CMK (cell line): ENCODE results near the gene CEND1.

Experiments
- DNase-seq: peaks from one replicate; pipeline ENCODE4 v3.0.0-alpha.2; 2010; ENCODE audit warnings: low read depth

CEND1 gene

GRCh38 chr11:789943-790342, at the start of gene CEND1:
Gene CEND1 (minus strand): TSS chr11:790090. CDS start chr11:788576, 1,514 bp downstream.
- DNase-seq: no peak

DNA sequence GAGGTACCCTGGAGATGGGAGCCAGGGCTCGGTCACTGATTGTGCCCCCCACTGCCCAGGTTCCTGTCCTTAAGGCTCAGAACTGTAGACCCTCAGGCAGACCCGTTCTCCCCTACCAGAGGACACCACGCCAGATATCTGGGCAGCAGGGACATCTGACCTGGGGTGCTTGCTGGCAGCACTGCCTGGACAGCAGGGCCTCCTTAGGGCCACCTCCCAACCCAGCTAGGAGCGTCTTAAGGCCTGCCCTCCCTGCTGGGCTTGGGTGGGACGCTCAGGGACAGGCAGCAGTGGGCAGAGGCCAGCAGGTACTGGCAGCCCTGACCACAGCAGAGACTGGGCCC, 49.4 kb upstream of the CEND1 start:
- no peak for DNase-seq

DNA sequence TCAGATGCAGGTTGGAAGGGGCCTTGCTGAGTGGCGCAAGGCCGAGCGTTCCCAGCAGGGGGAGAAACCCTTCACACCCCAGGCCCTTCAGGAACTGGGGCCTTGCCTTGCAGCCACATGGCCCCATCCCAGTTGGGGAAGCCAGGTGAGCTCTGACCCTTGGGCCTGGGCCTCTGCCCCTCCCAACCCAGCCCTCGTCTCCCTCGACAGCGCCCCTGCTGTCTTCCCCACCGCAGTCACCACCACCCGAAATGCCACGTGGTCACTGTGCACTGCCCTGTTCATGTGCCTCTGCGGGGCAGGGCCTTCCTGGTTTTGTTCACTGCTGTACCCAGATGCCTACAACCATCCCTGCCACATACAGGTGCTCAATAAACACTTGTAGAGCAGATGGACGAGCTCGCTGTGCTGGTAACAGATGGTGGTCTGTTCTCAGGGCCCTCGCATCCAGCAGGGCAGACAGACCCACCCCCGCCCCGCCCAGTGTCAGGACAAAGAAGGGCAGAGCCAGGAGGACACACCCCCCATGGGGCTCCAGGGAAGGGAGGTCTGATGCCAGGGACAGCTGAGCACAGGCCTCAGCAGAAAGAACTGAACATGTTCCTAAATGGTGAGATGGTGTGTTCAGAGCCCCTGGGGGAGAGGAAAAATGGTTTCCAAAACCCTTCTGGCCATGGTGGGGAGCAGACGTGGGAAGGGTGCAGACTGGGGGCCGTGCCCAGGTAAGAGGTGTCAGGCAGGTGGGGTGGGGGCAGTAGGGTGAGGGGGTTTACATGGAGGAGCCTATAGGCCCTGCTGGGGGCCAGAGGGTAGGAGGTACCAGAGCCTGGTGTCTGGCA, 48.8 kb upstream of the CEND1 start:
- DNase-seq: no peak

GRCh38 chr11:837990-838307, 48.1 kb upstream of the CEND1 start:
- DNase-seq: no peak

DNA sequence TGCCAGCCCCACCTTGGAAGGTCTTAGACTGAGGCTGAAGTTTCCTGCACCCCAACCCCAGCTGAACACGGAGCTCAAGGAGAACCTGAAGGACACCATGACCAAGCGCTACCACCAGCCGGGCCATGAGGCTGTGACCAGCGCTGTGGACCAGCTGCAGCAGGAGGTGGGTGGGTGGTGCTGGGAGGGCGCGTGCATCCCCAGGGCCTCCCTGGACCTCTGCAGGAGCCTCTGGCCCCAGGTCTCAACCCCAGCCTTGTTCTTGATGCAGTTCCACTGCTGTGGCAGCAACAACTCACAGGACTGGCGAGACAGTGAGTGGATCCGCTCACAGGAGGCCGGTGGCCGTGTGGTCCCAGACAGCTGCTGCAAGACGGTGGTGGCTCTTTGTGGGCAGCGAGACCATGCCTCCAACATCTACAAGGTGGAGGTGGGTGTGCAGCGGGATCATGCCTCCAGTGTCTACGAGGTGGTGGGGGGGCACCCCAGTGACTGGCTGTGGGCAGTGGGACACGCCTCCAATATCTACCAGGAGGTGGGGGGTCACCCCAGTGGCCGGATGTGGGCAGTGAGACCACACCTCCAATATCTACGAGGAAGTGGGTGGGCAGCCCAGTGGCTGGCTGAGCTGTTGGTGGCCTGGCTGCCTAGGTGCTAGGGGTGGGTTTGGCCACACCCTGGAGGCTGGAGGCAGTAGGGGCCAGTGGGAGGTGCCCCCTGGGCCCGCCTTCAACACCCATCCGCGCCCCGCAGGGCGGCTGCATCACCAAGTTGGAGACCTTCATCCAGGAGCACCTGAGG, 47.5 kb upstream of the CEND1 start:
- no peak for DNase-seq

GRCh38 chr11:836700-837099, 46.8 kb upstream of the CEND1 start:
- DNase-seq: no peak

DNA sequence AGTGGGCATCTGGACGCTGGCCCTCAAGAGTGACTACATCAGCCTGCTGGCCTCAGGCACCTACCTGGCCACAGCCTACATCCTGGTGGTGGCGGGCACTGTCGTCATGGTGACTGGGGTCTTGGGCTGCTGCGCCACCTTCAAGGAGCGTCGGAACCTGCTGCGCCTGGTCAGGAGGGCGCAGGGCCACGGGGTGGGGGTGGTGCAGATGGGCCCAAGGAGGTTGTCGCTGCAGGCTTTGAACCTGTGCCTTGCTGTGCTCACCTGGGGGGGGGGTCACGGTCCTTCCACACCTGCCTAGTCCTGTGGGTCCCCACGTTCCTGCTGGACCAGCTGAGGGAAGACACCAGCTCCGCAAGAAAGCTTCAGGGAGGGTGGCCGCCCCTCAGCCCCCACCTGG, 46.4 kb upstream of the CEND1 start:
- DNase-seq: no peak

DNA sequence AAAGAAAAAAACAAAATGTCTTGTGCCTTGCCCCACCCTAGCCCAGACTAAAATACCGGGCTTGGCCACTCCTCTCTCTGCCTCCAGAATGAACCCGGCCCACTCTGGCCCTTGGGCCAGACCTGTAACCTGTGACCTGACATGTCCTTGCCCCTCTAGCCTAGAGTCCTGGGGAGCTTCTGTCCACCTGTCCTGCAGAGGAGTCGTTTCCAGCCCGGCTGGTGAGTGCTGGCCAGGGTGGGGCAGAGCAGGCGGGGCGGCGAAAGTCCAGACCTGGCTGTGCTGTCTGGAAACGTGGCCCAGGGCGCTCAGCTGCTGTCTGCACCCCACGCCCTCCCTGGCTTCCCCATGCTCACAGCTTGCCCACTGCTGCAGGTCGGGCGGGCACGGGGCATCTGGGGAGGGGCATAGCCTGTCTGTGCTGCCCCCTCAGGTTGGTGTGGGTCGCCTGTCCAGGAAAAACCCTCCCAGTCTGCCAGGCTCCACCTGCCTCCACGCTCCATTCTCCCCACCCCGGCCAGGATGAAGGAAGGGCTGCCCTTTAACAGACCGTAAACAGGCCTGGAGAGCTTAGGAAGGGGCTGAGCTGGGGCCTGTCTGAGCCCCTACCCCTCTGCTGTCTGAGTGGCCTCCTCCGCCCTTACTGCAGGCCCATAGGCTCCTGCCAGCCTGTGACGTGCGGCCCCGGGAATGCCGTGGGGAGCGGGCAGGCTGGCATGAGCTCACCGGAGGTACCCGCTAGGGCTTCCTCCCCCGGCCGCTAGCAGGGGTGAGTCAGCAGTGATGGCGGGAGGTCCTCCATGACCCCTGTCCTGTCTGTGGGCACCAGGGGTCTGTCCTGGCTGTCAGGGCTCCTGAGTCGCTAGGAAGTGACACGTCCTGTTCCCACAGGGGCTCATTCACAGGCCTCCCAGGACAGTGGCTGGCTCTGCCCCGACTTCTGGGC, 44.8 kb upstream of the CEND1 start:
- no peak for DNase-seq

GRCh38 chr11:833849-834311, 44.0 kb upstream of the CEND1 start:
- no peak for DNase-seq

- DNase-seq: no peak
Measured at GRCh38 chr11:833114-833791, 43.4 kb upstream of the CEND1 start.

DNA sequence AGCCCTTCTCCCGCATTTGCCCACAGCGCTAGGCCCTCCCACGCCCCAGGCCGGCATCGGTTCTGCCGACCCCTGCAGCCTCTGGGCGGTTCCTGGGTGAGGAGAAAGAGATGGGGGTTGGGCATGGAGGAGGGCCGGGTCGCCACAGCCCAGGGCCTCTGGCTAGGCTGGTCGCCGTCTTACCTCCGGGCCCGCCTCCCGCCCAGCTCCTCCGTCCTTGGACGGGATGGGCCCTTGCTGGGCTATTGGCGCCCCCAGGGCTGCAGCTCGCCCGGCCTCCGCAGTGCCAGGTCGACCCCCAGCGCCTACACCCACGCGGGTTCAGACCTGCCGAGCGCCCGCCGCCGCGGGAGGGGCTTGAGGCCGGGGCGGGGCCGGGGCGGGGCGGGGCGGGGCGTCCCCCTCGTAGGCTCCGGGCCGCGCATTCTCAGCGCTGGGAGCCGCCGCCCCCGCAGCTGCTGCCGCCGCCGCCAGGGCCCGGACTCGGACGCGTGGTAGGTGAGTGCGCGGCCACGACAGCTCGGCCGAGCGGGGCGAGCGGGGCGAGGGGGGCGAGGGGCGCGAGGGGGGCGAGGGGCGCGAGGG, 42.7 kb upstream of the CEND1 start, which contains the start of gene CD151:
Gene CD151, plus strand, starts transcription at position 424 of the 585 bp plus-strand sequence. CDS start 3,118 bp downstream, outside the sequence.
- DNase-seq: no peak

GRCh38 chr11:831961-832528, 42.2 kb upstream of the CEND1 start:
- no peak for DNase-seq

- no peak for DNase-seq
Measured at GRCh38 chr11:831118-831864, 41.4 kb upstream of the CEND1 start.

GRCh38 chr11:830295-831117, 40.6 kb upstream of the CEND1 start:
- no peak for DNase-seq

DNA sequence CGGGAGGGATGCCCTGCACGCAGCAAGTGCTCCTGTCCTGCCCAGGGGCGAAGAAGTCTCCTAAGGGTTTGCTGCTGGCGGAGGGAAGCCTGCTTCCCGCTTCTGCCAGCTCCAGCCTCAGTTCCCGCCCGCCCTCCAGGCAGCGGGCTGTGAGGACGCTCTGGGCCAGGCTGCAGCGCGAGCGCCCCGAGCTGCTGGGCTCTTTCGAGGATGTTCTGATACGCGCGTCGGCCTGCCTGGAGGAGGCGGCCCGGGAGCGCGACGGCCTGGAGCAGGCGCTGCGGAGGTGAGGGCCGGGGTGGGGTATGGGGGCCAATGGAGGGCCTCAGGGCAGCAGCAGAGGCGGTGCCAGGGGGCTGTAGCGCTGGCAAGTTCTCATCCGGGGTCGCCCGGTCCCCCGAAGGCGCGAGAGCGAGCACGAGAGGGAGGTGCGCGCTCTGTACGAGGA, 40.0 kb upstream of the CEND1 start:
- no peak for DNase-seq

GRCh38 chr11:829176-829846, 39.4 kb upstream of the CEND1 start:
- DNase-seq: no peak

GRCh38 chr11:828506-829175, 38.8 kb upstream of the CEND1 start:
- DNase-seq: no peak

DNA sequence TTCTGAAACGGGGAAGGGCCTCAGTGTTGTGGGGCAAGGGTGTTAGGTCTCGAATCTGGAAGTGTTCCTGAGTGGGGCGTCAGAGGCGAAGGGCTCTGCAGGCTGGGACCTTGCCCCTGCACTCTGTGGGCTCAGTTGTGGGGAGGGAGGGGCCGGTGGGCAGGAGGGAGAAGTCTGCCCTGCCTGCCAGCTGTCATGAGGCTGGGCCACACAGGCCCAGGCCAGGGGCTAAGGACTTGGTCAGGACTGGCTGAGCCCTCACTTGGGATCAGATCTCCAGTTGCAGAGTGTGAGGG, 38.0 kb upstream of the CEND1 start, which contains the start of gene CRACR2B:
Gene CRACR2B, plus strand, starts transcription at position 23 of the 296 bp plus-strand sequence. CDS start 689 bp downstream, outside the sequence.
- DNase-seq: no peak
